ENCODE data around the gene ARRDC3.
"Not testable (repeated sequence)": the region's sequence is repeated elsewhere in the genome, so short reads cannot be mapped to it uniquely, and the experiment has no call there.

The ARRDC3 gene

GRCh38 chr5:91357012-91357634, 26.0 kb downstream of the ARRDC3 start:
- no peak for DNase-seq

GRCh38 chr5:91354867-91355266, 28.2 kb downstream of the ARRDC3 start:
- not testable (repeated sequence) for DNase-seq

DNA sequence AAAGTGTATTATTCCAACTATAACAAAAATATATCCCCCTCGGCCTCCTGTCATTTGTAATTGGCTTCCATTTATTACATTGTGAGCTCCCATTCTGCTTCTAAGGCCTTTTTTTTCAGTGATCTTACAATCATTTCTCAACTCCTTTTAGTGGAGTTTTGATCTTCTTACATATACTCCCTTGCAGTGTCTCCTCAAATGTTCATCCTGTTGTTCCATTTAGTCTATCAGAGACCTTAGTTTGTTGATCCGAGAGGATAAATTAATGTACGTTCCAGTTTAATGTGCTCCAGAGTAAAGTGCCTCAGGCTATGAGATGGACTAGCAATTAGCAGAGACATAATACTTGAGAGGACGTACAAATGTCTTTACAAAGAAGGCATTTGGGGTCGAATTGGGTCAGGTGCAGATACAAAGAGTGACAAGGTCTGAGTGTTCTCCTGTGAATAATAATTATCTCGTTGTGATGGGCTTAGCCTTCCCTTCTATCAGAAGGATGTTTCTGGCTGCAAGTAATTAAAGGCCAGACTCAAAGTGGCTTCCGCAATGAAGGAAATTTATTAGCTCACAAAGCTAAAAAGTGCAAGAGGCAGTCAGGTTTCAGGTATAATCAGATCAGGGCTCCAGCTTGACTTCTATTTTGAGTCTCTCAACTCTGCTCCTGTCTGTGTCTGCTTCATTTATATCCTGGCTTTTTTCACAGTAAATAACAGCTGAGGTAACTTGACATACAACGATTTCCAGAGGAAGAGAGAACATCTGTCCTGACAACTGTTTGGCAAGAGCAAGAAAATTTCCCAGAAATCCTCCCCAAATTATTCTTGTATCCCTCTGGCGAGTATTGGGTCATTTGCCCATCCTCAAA, 30.1 kb downstream of the ARRDC3 start:
- no peak for DNase-seq

DNA sequence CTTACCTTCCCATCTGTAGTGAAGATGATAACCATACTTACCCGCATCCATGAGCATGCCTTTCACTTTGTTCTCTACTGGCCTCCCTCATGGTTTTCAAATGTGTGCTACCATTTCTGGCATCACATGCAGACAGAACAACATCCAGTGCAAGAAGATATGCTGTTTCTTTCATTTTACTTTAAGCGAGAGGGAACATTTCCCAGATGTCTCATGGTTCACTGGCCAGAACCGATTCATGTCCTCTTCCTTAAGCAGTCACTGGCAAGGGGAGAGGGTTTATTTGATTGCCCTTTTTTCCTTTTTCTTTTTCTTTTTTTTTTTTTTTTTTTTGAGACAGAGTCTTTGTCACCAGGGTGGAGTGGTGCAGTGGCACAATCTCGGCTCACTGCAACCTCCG, 37.7 kb downstream of the ARRDC3 start:
- DNase-seq = no peak

- not testable (repeated sequence) for DNase-seq
Measured at GRCh38 chr5:91344661-91345200, 38.4 kb downstream of the ARRDC3 start.

GRCh38 chr5:91343916-91344315, 39.2 kb downstream of the ARRDC3 start:
- DNase-seq = no peak

DNA sequence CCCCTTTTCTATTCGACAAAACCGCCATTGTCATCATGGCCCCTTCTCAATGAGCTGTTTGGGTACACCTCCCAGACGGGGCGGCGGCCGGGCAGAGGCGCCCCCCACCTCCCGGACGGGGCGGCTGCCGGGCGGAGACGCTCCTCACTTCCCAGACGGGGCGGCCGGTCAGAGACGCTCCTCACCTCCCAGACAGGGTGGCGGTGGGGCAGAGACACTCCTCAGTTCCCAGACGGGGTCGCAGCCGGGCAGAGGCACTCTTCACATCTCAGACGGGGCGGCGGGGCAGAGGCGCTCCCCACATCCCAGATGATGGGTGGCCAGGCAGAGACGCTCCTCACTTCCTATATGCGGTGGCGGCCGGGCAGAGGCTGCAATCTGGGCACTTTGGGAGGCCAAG, 40.2 kb downstream of the ARRDC3 start:
- not testable (repeated sequence) for DNase-seq

- DNase-seq = no peak
Measured at GRCh38 chr5:91341154-91341553, 42.0 kb downstream of the ARRDC3 start.

GRCh38 chr5:91340532-91340931, 42.6 kb downstream of the ARRDC3 start:
- no peak for DNase-seq

DNA sequence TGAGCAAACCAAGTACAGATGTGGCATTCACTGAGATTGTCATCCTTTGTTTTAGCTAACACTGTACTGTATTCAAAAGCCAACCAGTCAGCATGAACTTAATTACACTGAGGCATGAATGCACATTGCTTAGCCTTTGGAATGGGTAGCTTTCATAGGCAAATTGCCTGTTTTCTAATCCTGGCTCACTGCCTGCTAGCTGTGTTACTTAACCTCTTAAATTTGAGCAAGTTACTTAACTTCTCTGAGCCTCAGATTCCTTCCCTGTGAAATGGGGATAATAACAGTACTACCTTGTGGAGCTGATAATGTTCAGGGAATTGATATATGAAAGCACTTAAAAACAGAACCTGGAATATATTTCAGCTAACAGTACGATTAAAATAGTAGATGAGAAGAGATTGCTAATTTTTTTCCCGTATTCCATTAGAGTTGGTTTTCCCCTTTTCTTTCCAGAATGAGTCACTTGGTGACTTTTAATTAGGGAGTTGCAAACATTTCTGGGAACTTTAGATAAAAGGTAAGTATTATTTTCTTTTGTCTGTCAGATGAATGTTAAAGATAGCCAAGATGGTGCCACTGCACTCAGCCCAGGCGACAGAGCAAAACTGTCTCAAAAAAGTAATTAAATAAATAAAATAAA, 43.9 kb downstream of the ARRDC3 start:
- DNase-seq = no peak

DNA sequence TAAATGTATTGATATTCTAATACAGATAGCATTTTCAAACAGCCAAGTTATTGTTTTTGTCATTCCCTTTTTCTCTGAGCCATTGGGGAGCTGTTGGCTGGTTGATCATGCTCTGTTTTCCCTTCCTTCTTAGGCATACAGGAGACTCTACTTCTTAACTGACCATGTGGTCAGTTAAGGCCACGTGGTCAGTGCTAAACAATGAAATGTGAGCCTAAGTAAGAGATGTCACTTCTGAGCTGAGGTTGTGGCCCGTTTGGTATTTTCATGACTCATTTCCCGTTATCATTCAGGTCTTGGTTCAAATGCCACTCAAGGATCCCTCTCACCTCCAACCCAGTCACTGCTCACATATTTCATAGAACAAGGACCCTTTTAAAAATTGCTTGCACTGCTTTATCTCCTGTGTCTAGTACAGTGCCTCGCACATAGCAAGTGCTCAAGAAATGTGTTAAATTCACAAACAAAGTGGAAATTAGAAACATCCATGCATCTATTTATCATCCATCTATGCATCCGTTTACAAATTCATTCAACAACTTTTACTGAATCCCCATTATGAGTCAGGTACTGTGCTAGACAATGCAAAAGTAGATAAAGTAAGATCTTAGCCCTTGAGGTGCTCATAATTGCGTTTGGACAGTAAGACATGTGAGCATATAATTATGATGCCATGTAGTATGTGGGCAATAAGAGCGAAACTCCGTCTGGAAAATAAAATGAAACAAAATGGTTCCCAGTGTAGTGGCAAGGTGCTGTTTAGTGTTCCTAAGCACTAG, 50.7 kb downstream of the ARRDC3 start:
- DNase-seq = no peak

DNA sequence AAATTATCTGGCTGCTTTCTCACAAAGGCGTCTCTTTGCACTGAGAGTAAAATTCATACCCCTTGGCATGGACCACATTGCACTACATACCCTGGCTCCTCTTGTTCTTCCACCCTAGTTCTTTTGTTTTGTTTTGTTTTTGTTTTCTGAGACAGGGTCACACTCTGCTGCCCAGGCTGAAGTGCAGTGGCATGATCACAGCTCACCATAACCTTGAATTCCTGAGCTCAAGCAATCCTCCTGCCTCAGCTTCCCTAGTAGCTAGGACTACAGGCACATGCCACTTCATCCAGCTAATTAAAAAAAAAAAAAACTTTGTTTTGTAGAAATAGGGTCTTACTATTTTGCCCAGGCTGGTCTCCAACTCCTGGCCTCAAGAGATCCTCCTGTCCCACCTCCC, 51.4 kb downstream of the ARRDC3 start:
- DNase-seq = no peak

GRCh38 chr5:91329283-91329682, 53.8 kb downstream of the ARRDC3 start:
- DNase-seq = no peak

- DNase-seq = no peak
Measured at GRCh38 chr5:91328743-91329142, 54.4 kb downstream of the ARRDC3 start.

DNA sequence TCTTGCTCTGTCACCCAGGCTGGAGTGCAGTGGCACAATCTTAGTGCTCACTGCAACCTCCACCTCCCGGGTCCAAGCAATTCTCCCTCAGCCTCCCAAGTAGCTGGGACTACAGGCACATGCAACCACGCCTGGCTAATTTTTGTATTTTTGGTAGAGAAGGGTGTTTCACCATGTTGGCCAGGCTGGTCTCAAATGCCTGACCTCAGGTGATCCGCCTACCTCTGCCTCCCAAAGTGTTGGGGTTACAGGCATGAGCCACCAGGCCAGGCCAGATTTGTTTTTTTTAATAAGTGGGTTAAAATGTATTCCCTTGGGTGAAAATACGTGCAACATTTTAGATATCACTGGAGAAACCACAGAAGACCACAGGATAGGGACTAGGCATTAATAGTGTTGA, 60.1 kb downstream of the ARRDC3 start:
- DNase-seq = not testable (repeated sequence)

GRCh38 chr5:91319667-91320066, 63.5 kb downstream of the ARRDC3 start:
- no peak for DNase-seq

DNA sequence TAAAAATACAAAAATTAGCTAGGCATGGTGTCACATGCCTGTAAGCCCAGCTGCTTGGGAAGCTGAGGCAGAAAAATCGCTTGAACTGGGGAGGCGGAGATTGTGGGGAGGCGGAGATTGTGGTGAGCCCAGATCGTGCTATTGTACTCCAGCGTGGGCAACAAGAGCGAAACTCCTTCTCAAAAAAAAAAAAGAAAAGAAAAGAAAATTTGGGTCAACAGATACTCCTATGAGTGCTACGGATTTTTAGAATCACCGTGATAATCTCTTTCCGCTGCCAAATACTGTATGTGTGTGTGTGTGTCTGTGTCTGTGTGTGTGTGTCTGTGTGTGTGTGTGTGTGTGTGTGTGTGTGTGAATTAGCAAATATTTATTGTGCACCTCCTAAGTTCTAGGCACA, 64.4 kb downstream of the ARRDC3 start:
- DNase-seq = no peak

All from NCI-H526 treated with DMSO at 0.1 percent for 48 hours (cell line).